Gastroesophageal sphincter (tissue), 3 donors: Measurements from ENCODE around the gene DONSON.

Source experiments
- CTCF ChIP-seq, 4 experiments: fragments of 200-600 bp in 2 of 4; fragments of 450-650 bp in 2 of 4; sonication (generic) in 1 of 4; IDR thresholded peaks; one replicate each; pipeline ENCODE4 v1.5.1; 2017 to 2019; ENCODE audit warnings: antibody characterized with exemption in 4 of 4, mild to moderate bottlenecking in 2 of 4, moderate library complexity in 2 of 4
- EP300 ChIP-seq: sonication (generic); formaldehyde crosslinking; IDR thresholded peaks from one replicate; pipeline ENCODE4 v1.6.1; 2017; ENCODE audit warnings: antibody characterized with exemption, mild to moderate bottlenecking
- POLR2A ChIP-seq, 2 donors: fragments of 450-650 bp; IDR thresholded peaks; one replicate each; pipeline ENCODE4 v1.6.1; 2017; ENCODE audit warnings: antibody characterized with exemption in 2 of 2, mild to moderate bottlenecking in 2 of 2, moderate library complexity in 1 of 2
- POLR2AphosphoS5 ChIP-seq: sonication (generic); formaldehyde crosslinking; IDR thresholded peaks from one replicate; pipeline ENCODE4 v1.6.1; 2017; ENCODE audit warnings: antibody characterized with exemption

- no peak for TF ChIP-seq CTCF (IDR thresholded peaks at IDR 0.05)
- TF ChIP-seq POLR2A (IDR thresholded peaks at IDR 0.05): no peak
- no peak for TF ChIP-seq EP300
- no peak for TF ChIP-seq POLR2AphosphoS5
Observed at GRCh38 chr21:33569991-33570390, 18.5 kb downstream of the DONSON start.
